ENCODE results near the gene SULT1A4.
"Not testable (repeated sequence)": the region's sequence is repeated elsewhere in the genome, so short reads cannot be mapped to it uniquely, and the experiment has no call there.

SULT1A4 gene

GRCh38 chr16:29459706-29460646 lies at the start of gene SULT1A4:
TSS of gene SULT1A4 (plus strand) at chr16:29459913. CDS start at chr16:29461386, 1,473 bp downstream.
- not testable (repeated sequence) for DNase-seq (ENCODE audit: low read depth); H3K4me3 ChIP-seq (replicated peaks; ENCODE audit: low read depth, low read length)

- DNase-seq (ENCODE audit: low read depth): not testable (repeated sequence)
Measured at GRCh38 chr16:29423587-29423986, 36.1 kb upstream of the SULT1A4 start.

GRCh38 chr16:29425390-29425789 lies 34.3 kb upstream of the SULT1A4 start:
- not testable (repeated sequence) for DNase-seq (ENCODE audit: low read depth); H3K4me3 ChIP-seq (replicated peaks; ENCODE audit: low read depth, low read length)

More at GRCh38 chr16:29423587-29423986, 36.1 kb upstream of the SULT1A4 start:
- not testable (repeated sequence) for H3K4me3 ChIP-seq (replicated peaks; ENCODE audit: low read depth, low read length)

- not testable (repeated sequence) for H3K4me3 ChIP-seq (replicated peaks; ENCODE audit: low read depth, low read length); DNase-seq (ENCODE audit: low read depth)
Measured at GRCh38 chr16:29453754-29454153, 6.0 kb upstream of the SULT1A4 start.

GRCh38 chr16:29454269-29454668 lies 5.4 kb upstream of the SULT1A4 start, which contains the start of the genes BOLA2 and SLX1B:
TSS of gene BOLA2 (minus strand) at chr16:29454351. CDS start at chr16:29454253, 98 bp downstream.
TSS of gene SLX1B (plus strand) at chr16:29454533.
- H3K4me3 ChIP-seq (replicated peaks; ENCODE audit: low read depth, low read length); DNase-seq (ENCODE audit: low read depth): not testable (repeated sequence)

- not testable (repeated sequence) for DNase-seq (ENCODE audit: low read depth); H3K4me3 ChIP-seq (replicated peaks; ENCODE audit: low read depth, low read length)
Measured at GRCh38 chr16:29454828-29455227, 4.9 kb upstream of the SULT1A4 start.

- not testable (repeated sequence) for H3K4me3 ChIP-seq (replicated peaks; ENCODE audit: low read depth, low read length); DNase-seq (ENCODE audit: low read depth)
Measured at GRCh38 chr16:29457660-29458059, 2.1 kb upstream of the SULT1A4 start.

- DNase-seq (ENCODE audit: low read depth); H3K4me3 ChIP-seq (replicated peaks; ENCODE audit: low read depth, low read length): not testable (repeated sequence)
Measured at GRCh38 chr16:29460647-29461030, 926 bp downstream of the SULT1A4 start.

GRCh38 chr16:29465985-29466824 lies 6.5 kb downstream of the SULT1A4 start:
- not testable (repeated sequence) for H3K4me3 ChIP-seq (replicated peaks; ENCODE audit: low read depth, low read length); DNase-seq (ENCODE audit: low read depth)

- not testable (repeated sequence) for H3K4me3 ChIP-seq (replicated peaks; ENCODE audit: low read depth, low read length); DNase-seq (ENCODE audit: low read depth)
Measured at GRCh38 chr16:29466904-29467303, 7.2 kb downstream of the SULT1A4 start.

- DNase-seq (ENCODE audit: low read depth); H3K4me3 ChIP-seq (replicated peaks; ENCODE audit: low read depth, low read length): not testable (repeated sequence)
Measured at GRCh38 chr16:29467654-29468366, 8.1 kb downstream of the SULT1A4 start.

GRCh38 chr16:29469660-29470059 lies 9.9 kb downstream of the SULT1A4 start:
- not testable (repeated sequence) for DNase-seq (ENCODE audit: low read depth); H3K4me3 ChIP-seq (replicated peaks; ENCODE audit: low read depth, low read length)

- DNase-seq (ENCODE audit: low read depth); H3K4me3 ChIP-seq (replicated peaks; ENCODE audit: low read depth, low read length): not testable (repeated sequence)
Measured at GRCh38 chr16:29472065-29472464, 12.4 kb downstream of the SULT1A4 start.

- DNase-seq (ENCODE audit: low read depth): not testable (repeated sequence)
Measured at GRCh38 chr16:29482276-29482675, 22.6 kb downstream of the SULT1A4 start.

GRCh38 chr16:29506308-29506707 lies 46.6 kb downstream of the SULT1A4 start, which contains the start of gene NPIPB12:
TSS of gene NPIPB12 (minus strand) at chr16:29506408.
- H3K4me3 ChIP-seq (replicated peaks; ENCODE audit: low read depth, low read length); DNase-seq (ENCODE audit: low read depth): not testable (repeated sequence)

More at GRCh38 chr16:29482276-29482675, 22.6 kb downstream of the SULT1A4 start:
- H3K4me3 ChIP-seq (replicated peaks; ENCODE audit: low read depth, low read length): not testable (repeated sequence)
